Ishikawa (cell line): ENCODE results near the gene EAF1.

Experiments
- CEBPB ChIP-seq: IDR thresholded peaks from 2 replicates; pipeline ENCODE4 v1.6.1; 2012
- CREB1 ChIP-seq: IDR thresholded peaks from 2 replicates; pipeline ENCODE4 v1.6.1; 2012; ENCODE audit warnings: low read depth
- EGR1 ChIP-seq: IDR thresholded peaks from 2 replicates; pipeline ENCODE4 v1.6.1; 2012
- EP300 ChIP-seq: IDR thresholded peaks from 2 replicates; pipeline ENCODE4 v1.6.1; 2012; ENCODE audit warnings: borderline replicate concordance
- FOXM1 ChIP-seq: IDR thresholded peaks from 2 replicates; pipeline ENCODE4 v1.6.1; 2012; ENCODE audit warnings: low read depth, borderline replicate concordance
- MAX ChIP-seq: IDR thresholded peaks from 2 replicates; pipeline ENCODE4 v1.6.1; 2012
- NFIC ChIP-seq: IDR thresholded peaks from 2 replicates; pipeline ENCODE4 v1.6.1; 2012
- RAD21 ChIP-seq: IDR thresholded peaks from 2 replicates; pipeline ENCODE4 v1.6.1; 2012; ENCODE audit warnings: low read depth
- REST ChIP-seq: IDR thresholded peaks from 2 replicates; pipeline ENCODE4 v1.6.1; 2012; ENCODE audit warnings: low read depth, mild to moderate bottlenecking
- TAF1 ChIP-seq: IDR thresholded peaks from 2 replicates; pipeline ENCODE4 v1.6.1; 2012; ENCODE audit warnings: low read depth, mild to moderate bottlenecking
- TCF12 ChIP-seq: IDR thresholded peaks from 2 replicates; pipeline ENCODE4 v1.6.1; 2012; ENCODE audit warnings: low read depth
- TEAD4 ChIP-seq: IDR thresholded peaks from 2 replicates; pipeline ENCODE4 v1.6.1; 2012
- USF1 ChIP-seq: IDR thresholded peaks from 2 replicates; pipeline ENCODE4 v1.6.1; 2012
- YY1 ChIP-seq: IDR thresholded peaks from 2 replicates; pipeline ENCODE4 v1.6.1; 2012; ENCODE audit warnings: low read depth
- ZBTB7A ChIP-seq: IDR thresholded peaks from 2 replicates; pipeline ENCODE4 v1.6.1; 2012; ENCODE audit warnings: low read depth

Gene EAF1

GRCh38 chr3:15427182-15427880 is at the start of gene EAF1, which contains the start of gene METTL6:
TSS of gene EAF1 (plus strand) at chr3:15427598. CDS start at chr3:15427780, 182 bp downstream.
TSS of gene METTL6 (minus strand) at chr3:15427544. CDS start at chr3:15426511, 1,033 bp downstream.
- TF ChIP-seq CEBPB (no peak), EP300 (no peak), YY1 (peak; percentile 75; the same call in 1 of the 2 replicates), TCF12 (0 out of 2 replicates have a peak, but pooled peaks have one; percentile 2), TEAD4 (0 out of 2 replicates have a peak, but pooled peaks have one; percentile 34), EGR1 (0 out of 2 replicates have a peak, but pooled peaks have one; percentile 58), TAF1 (peak; percentile 76; the same call in 1 of the 2 replicates), MAX (peak; percentile 66)

- TF ChIP-seq TAF1: no peak
- TF ChIP-seq TCF12: 0 out of 2 replicates have a peak, but pooled peaks have one; percentile 27
- TF ChIP-seq EP300: no peak
- TF ChIP-seq FOXM1: peak; percentile 64; the same call in 1 of the 2 replicates
- TF ChIP-seq YY1: peak; percentile 99
- TF ChIP-seq RAD21: peak; percentile 95
- TF ChIP-seq EGR1: peak; percentile 88
- no peak for TF ChIP-seq ZBTB7A
- no peak for TF ChIP-seq NFIC
- TF ChIP-seq TEAD4: no peak
- TF ChIP-seq USF1: no peak
- no peak for TF ChIP-seq REST
- TF ChIP-seq CEBPB: no peak
- TF ChIP-seq MAX: peak; percentile 56; the same call in 1 of the 2 replicates
- peak; percentile 79 for TF ChIP-seq CREB1
Observed at GRCh38 chr3:15377961-15378791, 49.2 kb upstream of the EAF1 start.

- TF ChIP-seq MAX: no peak
- TF ChIP-seq TEAD4: no peak
- no peak for TF ChIP-seq CEBPB
- TF ChIP-seq YY1: no peak
- TF ChIP-seq USF1: no peak
- TF ChIP-seq REST: no peak
- TF ChIP-seq FOXM1: no peak
- no peak for TF ChIP-seq EP300
- no peak for TF ChIP-seq CREB1
- TF ChIP-seq ZBTB7A: no peak
- TF ChIP-seq TCF12: no peak
- TF ChIP-seq EGR1: no peak
Observed at GRCh38 chr3:15380980-15381890, 46.2 kb upstream of the EAF1 start.

- TF ChIP-seq RAD21: no peak
- no peak for TF ChIP-seq YY1
- no peak for TF ChIP-seq NFIC
- TF ChIP-seq TEAD4: no peak
- no peak for TF ChIP-seq FOXM1
- TF ChIP-seq CREB1: no peak
- TF ChIP-seq USF1: no peak
- TF ChIP-seq TAF1: no peak
- no peak for TF ChIP-seq CEBPB
- TF ChIP-seq EGR1: no peak
- TF ChIP-seq EP300: no peak
- no peak for TF ChIP-seq MAX
- TF ChIP-seq TCF12: no peak
- no peak for TF ChIP-seq REST
- TF ChIP-seq ZBTB7A: no peak
Observed at GRCh38 chr3:15382405-15382923, 44.9 kb upstream of the EAF1 start.
